Colonic mucosa (tissue), 4 donors: ENCODE measurements around the gene PHOSPHO1. TPM values are rescaled to one million over a fixed set of nuclear protein-coding genes. Genes with fewer than 3 reads are reported as not detected.

Experiments
- DNase-seq: peaks from one replicate; pipeline ENCODE4 v3.0.0-alpha.2; 2020
- H3K27ac ChIP-seq: fragments of 200-600 bp; one replicate; pipeline ENCODE4 v1.8.0; 2021
- H3K27me3 ChIP-seq: fragments of 200-600 bp; one replicate; pipeline ENCODE4 v1.8.0; 2021
- H3K36me3 ChIP-seq: fragments of 200-600 bp; one replicate; pipeline ENCODE4 v1.8.0; 2021
- H3K4me1 ChIP-seq: fragments of 200-600 bp; one replicate; pipeline ENCODE4 v1.8.0; 2021; ENCODE audit warnings: mild to moderate bottlenecking
- H3K4me3 ChIP-seq: fragments of 200-600 bp; one replicate; pipeline ENCODE4 v1.8.0; 2021
- H3K9ac ChIP-seq, 2 donors: one replicate each; pipeline ENCODE4 v1.7.0; 2013; ENCODE audit warnings: control low read depth in 2 of 2, low read depth in 2 of 2, low read length in 2 of 2
- H3K9me3 ChIP-seq: fragments of 200-600 bp; one replicate; pipeline ENCODE4 v1.8.0; 2021
- CTCF ChIP-seq: fragments of 200-600 bp; IDR thresholded peaks from one replicate; pipeline ENCODE4 v1.8.0; 2022; ENCODE audit warnings: antibody characterized with exemption, mild to moderate bottlenecking
- intact Hi-C: fragments of 100-400 bp; cut with DNase I; formaldehyde crosslinking; loops from one replicate; pipeline ENCODE4 v1.14.1; 2022
- total RNA-seq, 2 donors: library from RNA; stranded (reverse); fragmentation: NEBNext Ultra II Directional in 1 of 2; extraction: Animal tissue kit (Norgen Biotek cat#: 25700) in 1 of 2; gene quantifications; one replicate each; pipeline ENCODE4 v1.2.1, GENCODE V29; 2021
- donor health status: healthy.
- donor health status: DM: no; HTN: no; CAD: no.
- donor health status: DM: no; HTN: no; CAD: no.

The PHOSPHO1 gene
- total RNA-seq, 2 donors from 2014 or later: not detected

GRCh38 chr17:49235896-49236295, 5.3 kb upstream of the PHOSPHO1 start:
- intact Hi-C loops: no loop called here
- Histone ChIP-seq H3K27ac (no peak overlapping the region), H3K9me3 (no peaks in the 10 kb centered on the region), H3K9ac (no peak overlapping the region), H3K4me3 (no peak overlapping the region), H3K27me3 (no peaks in the 10 kb centered on the region), H3K36me3 (no peaks in the 10 kb centered on the region), H3K4me1 (no peaks in the 10 kb centered on the region)
- no peak for DNase-seq
- no peak for TF ChIP-seq CTCF

- intact Hi-C loops: no loop called here
- no peak overlapping the region for H3K9ac ChIP-seq
- H3K27me3 ChIP-seq: peaks cover 8% of the 10 kb centered on the region
- no peak overlapping the region for H3K27ac ChIP-seq
- no peaks in the 10 kb centered on the region for H3K36me3 ChIP-seq
- no peak overlapping the region for H3K4me3 ChIP-seq
- TF ChIP-seq CTCF: no peak
- no peaks in the 10 kb centered on the region for H3K9me3 ChIP-seq
- no peak for DNase-seq
- H3K4me1 ChIP-seq: peaks cover 5% of the 10 kb centered on the region
Measured at GRCh38 chr17:49234509-49235080, 4.0 kb upstream of the PHOSPHO1 start.

GRCh38 chr17:49231563-49231894, 942 bp upstream of the PHOSPHO1 start:
- Histone ChIP-seq H3K27me3 (peaks cover 8% of the 10 kb centered on the region), H3K4me1 (peaks cover 5% of the 10 kb centered on the region), H3K9ac (no peak overlapping the region), H3K27ac (no peak overlapping the region), H3K36me3 (no peaks in the 10 kb centered on the region), H3K9me3 (no peaks in the 10 kb centered on the region), H3K4me3 (no peak overlapping the region)
- no peak for DNase-seq
- intact Hi-C loops: no loop called here
- TF ChIP-seq CTCF: no peak

- peaks cover 13% of the 10 kb centered on the region for H3K27me3 ChIP-seq
- intact Hi-C loops: loop anchor here (5.0 kb wide), 1 partner anchor 48 kb away; no protein-coding TSS in a partner anchor
- no peak for DNase-seq
- no peak overlapping the region for H3K9ac ChIP-seq
- H3K36me3 ChIP-seq: no peaks in the 10 kb centered on the region
- peak overlapping the region; percentile 47 for H3K4me3 ChIP-seq
- H3K27ac ChIP-seq: no peak overlapping the region
- H3K4me1 ChIP-seq: peaks cover 5% of the 10 kb centered on the region
- H3K9me3 ChIP-seq: no peaks in the 10 kb centered on the region
- no peak for TF ChIP-seq CTCF
Measured at GRCh38 chr17:49229805-49230600, 584 bp downstream of the PHOSPHO1 start.

GRCh38 chr17:49229076-49229804, 1.3 kb downstream of the PHOSPHO1 start:
- Histone ChIP-seq H3K9me3 (no peaks in the 10 kb centered on the region), H3K4me3 (no peak overlapping the region), H3K27me3 (peaks cover 21% of the 10 kb centered on the region), H3K36me3 (no peaks in the 10 kb centered on the region), H3K27ac (no peak overlapping the region), H3K9ac (no peak overlapping the region), H3K4me1 (peaks cover 5% of the 10 kb centered on the region)
- no peak for DNase-seq
- no peak for TF ChIP-seq CTCF
- intact Hi-C loops: loop anchor here (5.0 kb wide), 1 partner anchor 47 kb away; no protein-coding TSS in a partner anchor
